ENCODE data around the gene TBC1D16.

The TBC1D16 gene

GRCh38 chr17:79925242-79925957, 110.3 kb downstream of the TBC1D16 start:
- DNase-seq (ENCODE audit: low read depth): no peak

- no peak for DNase-seq (ENCODE audit: low read depth)
These were observed 111.1 kb downstream of the TBC1D16 start for GRCh38 chr17:79924639-79924976.

DNA sequence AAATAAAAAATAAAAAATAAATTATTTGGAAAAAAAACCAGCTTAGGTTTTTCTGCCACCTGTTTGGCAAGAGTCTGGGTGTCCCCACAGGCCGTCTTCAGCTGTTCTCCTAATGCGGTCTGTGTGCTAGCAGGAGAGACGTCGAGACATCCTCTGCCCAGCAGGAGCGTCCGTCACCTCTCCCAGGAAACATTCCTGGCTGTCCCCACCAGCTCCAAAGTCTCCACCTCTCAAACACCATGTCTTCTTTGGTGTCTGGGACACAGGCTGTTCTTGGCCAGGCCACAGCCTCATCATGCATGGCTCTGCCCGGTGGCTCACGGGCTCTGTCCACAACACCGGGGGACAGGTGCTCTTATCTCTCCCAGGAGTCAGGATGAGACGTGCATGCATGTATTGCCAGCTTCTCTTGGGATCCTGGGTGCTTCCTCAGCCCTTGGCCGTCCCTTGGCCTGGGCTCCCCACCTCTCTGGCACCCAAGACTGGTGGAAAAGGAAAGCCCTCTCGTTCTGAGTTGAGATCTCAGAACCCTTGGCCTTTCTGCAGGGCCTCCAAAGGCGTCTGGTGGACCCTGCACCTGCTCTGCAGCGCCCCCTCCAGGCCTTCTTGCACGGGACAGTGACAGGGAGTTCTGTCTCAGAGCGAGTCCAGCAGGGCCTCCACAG, 111.6 kb downstream of the TBC1D16 start:
- DNase-seq (ENCODE audit: low read depth): peak; percentile 37

DNA sequence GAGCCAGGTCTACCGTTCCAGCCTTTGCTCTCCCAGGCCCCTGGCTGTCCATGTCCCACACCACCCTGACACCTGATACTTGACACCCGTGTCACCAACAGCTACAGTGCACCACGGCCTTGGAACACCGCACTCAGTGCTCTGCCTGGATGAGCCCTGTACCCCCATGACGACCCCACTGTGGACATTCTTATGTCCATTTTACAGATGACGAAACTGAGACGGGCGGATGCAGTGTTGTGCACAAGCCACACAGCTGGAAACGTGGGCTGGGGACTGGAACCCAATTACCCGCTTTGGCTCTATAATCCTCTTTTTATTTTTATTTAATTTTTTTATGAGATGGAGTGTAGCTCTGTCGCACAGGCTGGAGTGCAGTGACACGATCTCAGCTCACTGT, 112.9 kb downstream of the TBC1D16 start:
- DNase-seq (ENCODE audit: low read depth): no peak

DNA sequence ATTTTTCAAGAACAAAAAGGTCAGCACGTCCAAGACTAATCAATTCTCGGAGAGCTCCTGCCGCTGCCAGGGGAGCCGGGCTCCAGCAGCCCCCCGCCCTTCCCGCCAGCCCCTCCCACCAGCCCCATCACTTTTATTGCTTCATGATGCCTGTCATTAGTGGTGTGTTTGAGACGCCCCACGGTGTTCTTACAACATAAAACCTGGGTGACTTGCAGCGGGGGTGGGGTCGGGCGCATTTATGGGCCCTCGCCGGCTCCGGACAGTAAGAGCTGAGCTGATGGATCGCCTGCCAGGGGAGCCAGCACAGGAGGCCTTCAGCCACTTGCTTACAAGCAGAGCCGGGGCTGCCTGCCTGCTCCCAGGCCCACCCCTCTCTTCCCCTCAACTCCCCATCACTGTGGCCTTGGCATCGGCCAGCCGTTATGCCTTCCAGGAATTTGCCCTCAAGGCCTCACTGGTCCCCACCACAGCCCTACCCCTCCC, 113.5 kb downstream of the TBC1D16 start:
- DNase-seq (ENCODE audit: low read depth): no peak

- no peak for DNase-seq (ENCODE audit: low read depth)
These were observed 114.1 kb downstream of the TBC1D16 start for GRCh38 chr17:79921411-79922115.

GRCh38 chr17:79920751-79921410, 114.8 kb downstream of the TBC1D16 start:
- DNase-seq (ENCODE audit: low read depth): no peak

- no peak for DNase-seq (ENCODE audit: low read depth)
These were observed 115.6 kb downstream of the TBC1D16 start for GRCh38 chr17:79919862-79920720.

DNA sequence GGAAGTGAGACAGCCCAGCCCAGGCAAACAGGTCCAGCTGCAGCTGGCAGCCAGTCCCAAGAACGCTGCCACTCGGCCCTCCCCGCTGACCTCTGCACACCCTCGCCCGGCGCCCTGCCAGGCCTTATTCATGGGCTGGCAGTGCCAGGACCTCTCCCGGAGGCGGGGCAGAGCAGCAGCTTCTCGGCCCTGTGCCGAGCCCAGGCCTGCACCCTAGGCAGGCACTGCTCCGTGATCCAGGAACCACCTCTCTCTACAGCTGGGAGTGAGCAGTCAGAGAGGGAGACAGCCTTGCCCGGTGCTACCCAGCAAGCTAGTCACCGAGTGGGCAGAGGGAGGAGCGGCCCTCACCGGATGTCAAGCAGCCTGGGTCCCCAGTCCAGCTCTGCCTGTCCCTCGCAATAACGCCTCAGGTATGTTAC, 116.5 kb downstream of the TBC1D16 start:
- no peak for DNase-seq (ENCODE audit: low read depth)

DNA sequence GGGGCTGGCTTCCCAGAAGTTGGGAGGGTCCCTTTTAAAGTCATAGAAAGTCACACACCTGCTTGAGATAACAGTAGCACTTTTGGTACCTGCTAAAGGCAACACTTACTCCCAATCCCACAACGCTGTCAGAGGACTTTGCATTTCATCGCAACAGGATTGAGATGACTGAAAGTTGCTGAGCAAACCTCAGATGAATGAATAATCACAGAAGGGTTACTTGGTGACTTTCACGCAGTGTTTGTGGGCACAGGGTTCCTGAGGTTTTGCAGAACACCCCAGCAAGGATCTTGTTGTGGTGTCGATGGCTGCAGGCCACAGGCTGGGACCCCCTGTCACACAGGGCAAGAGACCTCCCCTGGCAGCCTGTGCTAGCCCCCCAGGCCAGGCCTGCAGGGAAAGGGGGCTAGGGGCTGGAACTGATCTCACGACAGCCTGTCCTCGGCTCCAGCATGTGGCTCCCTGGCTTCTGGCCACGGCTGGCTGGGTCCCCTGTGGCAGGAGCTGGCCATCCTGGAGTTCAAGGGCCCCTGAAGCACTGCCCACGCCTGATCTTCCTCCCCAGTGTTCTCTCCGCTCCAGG, 117.0 kb downstream of the TBC1D16 start:
- no peak for DNase-seq (ENCODE audit: low read depth)

DNA sequence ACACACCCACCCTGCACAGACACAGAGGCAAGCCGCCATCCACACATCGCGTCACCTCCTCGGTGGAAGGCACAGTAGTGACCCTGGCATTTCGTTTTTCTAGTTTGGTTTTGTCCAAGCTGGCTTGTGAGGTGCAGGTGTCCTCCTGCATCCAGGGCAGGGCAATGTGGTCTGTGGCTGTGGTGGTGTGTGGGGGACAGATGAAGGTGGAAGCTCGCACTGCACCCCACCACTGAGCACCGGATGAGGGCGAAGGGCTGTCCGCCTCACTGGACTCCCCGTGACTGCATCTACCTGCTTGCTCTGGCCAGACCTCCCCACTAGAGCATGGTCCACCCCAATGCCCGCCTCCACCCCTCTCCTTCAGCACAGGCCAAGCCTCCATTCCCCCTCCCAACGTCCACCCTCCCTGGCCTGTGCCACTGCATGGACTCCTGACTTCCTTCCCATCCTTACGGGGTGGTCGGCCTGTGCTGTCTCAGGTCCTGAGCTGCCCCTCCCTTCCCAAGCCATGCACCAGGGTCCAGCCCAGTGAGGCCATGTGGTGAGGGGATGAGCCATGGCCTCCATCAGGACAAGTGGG, 117.7 kb downstream of the TBC1D16 start:
- DNase-seq (ENCODE audit: low read depth): no peak

DNA sequence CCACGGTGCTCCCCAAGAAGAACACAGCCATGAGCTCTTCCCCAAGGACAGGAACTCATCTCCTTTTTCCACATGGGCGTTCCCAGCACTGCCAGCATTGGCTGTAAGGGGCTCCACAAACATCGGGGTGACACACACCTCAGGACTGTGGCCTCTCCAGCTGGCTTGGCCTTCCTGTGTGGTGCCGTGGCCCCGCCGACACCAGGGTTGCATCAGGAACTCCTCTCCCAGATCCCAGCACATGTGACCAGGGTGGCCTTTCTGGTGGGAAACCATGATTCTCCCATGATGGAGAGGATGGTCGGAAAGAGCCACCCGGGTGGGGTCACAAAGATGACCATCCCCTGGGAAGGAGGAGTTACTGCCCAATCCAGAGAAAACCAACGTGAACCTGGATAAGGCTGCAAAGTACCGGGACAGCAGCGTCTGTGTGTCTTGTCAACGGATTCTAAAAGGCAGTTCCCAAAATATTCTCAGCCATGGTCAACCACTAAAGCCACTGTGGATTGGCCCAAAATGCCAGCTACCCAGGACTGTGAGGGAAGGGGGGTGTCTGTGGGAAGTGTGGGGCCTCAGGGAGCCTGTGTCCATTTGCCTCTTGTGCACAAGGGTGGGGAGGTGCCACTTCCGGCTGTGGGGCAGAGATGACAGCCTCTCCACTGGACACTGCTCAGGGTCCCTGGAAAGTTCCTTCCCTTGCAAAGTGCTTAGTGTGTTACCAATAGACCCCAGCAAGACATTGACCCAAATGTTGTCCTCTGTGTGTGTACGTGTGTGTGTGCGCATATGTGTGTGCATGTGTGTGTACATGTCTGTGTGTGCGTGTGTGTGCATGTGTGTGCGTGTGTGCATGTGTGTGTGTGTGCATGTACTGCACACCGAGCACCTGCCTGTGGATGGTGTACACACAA, 118.4 kb downstream of the TBC1D16 start:
- no peak for DNase-seq (ENCODE audit: low read depth)

- DNase-seq (ENCODE audit: low read depth): no peak
These were observed 119.2 kb downstream of the TBC1D16 start for GRCh38 chr17:79916506-79916905.

DNA sequence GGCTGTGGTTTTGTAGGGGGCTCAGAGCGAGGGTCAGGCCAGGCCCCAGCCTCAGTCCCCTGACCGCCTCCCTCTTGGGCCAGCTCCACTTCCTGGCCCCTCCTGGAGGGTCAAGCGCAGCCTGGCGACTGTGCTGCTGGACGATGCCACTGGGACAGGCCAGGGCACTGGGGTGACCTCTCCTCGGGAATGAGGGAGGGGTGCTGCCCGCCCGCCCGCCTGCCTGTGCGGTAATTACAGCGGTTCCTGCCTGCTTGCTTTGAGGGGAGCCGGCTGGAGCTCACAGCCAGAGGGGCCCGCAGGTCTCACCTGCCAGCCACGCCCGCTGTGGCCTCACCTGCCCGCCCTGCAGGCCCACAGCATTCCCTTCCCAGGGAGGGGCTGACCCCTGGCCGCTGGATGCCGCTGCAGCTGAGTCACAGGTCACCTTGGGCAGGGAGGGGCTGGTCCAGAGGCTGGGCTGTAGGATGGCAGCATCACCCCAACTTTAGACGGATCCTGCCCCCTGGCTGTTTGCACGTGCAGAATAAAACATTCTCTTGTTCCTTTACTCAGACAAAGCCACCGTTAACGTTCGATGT, 119.7 kb downstream of the TBC1D16 start:
- no peak for DNase-seq (ENCODE audit: low read depth)

- no peak for DNase-seq (ENCODE audit: low read depth)
These were observed 120.6 kb downstream of the TBC1D16 start for GRCh38 chr17:79914813-79915740.

- DNase-seq (ENCODE audit: low read depth): no peak
These were observed 121.5 kb downstream of the TBC1D16 start for GRCh38 chr17:79913896-79914812.

- no peak for DNase-seq (ENCODE audit: low read depth)
These were observed 122.2 kb downstream of the TBC1D16 start for GRCh38 chr17:79913451-79913850.

All from activated T-cell treated with anti-CD3 and anti-CD28 coated beads for 48 hours (primary cell).